GM19099 (cell line): Measurements from ENCODE around the gene TCF25.

Source experiments
- POLR2A ChIP-seq: IDR thresholded peaks from 3 replicates; pipeline ENCODE4 v1.6.1; 2011; ENCODE audit warnings: low read depth; ENCODE audit not compliant: insufficient read length; ENCODE audit errors: extremely low read depth

The TCF25 gene

DNA sequence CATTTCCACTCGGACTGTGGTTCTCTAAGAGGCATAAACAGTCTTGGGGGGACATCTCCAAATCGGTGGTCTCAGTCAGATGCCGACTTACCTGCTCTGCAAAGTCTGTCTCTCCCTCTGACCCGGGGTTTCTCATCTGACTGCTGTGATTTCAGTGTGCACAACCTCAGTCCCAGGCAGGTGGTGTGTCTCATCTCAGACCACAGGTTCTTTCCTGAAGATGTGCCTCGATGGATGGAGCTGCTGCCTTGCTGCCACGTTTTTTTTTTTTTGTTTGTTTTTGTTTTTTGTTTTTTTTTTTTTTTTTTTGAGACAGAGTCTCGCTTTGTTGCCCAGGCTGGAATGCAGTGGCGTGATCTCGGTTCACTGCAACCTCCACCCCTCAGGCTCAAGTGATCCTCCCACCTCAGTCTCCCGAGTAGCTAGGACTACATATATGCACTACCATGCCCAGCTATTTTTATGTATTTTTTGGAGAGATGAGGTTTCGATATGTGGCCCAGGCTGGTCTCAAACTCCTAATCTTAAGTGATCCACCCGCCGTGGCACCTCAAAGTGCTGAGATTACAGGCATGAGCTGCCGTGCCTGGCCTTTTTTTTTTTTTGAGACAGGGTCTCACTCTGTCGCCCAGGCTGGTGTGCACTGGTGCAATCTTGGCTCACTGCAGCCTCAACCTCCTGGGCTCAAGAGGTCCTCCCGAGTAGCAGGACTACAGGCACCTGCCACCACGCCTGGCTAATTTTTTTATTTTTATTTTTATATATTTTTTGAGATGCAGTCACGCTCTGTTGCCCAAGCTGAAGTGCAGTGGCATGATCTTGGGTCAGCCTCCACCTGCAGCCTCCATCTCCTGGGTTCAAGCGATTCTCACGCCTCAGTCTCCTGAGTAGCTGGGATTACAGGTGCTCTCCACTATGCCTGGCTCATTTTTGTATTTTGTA lies 29.7 kb upstream of the TCF25 start:
- no peak for TF ChIP-seq POLR2A

DNA sequence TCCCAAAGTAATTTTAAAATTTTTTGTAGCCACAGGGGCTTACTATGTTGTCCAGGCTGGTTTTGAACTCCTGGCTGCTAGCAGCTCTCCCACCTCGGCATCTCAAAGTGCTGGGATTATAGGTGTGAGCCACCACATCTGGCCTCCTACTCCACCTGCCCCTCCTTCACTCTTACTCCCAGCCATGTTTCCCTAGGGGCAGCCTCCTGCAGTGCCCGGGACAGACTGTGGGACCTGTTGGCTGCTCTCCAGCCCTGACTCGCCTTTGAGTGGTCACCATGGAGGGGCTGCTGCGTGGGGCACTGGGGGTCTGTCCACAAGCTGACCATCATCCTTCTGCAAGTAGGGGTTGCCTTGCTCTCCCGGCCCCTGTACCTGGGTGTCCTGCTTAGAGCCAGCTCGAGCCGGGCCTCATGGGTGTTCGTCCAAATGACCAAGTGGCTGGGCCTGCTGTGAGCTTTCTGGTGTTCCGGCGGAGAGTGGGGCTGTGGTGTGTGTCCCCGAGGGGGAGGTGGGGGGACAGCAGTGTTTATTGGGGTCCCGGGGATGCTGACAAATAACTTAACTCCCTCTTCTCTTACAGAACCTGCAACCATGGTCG lies 28.6 kb upstream of the TCF25 start:
- TF ChIP-seq POLR2A: no peak

DNA sequence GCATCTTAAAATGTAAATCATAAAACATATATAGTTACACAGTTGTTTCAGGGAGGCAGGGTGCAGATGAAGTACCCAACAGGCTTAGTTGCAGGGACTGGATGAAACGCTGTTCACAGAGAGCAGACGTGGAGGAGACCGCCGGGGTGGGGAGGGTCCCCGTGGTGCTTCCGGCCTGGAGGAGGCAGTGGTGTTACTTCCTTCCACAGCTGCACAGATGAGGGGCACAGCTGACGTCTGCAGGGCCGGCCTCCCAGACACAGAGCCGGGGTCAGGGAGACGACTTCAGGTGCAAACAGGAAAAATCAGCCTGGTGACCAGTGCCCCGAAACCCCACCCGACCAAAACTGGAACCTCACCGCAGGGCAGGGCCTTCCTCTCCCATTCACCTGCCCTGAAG lies 28.0 kb upstream of the TCF25 start:
- TF ChIP-seq POLR2A: no peak

DNA sequence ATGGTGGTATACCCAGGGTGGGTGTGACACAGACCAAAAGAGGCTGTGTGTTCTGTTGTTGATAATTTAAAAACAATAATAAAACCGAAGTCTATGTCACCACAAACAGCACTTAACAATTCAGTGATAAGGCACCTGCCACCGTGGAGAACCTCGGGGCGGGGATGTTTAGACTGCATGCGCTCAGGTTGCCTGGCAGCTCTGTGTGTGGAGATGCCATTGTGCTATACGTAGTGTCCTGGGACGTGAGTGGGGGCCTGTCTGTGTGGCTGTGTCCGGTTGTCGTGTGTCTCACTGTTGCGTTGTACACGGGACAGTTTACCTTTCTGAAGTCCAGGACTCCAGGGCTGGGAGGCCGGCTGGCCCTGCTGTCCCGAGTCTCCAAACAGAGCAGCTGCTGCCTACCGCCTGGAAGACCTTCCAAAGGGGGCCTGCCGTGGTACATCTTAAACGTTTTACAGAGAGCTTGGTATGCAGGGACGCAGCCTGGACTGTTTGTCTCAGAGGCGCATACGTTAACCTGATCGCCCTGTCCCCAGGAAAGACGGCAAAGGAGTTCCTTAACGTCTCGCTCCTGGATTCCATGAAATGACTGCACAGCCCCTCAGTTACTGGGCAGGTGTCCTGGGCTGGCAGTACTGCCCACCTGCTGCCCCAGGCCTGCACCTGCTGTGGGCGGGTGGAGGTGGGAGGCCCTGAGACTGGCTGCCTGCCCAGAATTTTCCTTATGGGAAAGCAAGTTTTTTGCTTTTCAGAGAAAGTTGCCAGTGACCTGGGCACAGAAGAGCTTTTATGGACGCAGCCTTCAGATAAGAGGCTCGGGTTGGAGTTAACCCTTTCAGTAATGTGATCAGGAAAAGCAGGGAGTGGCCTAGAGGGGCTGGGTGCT lies 26.1 kb upstream of the TCF25 start:
- no peak for TF ChIP-seq POLR2A

DNA sequence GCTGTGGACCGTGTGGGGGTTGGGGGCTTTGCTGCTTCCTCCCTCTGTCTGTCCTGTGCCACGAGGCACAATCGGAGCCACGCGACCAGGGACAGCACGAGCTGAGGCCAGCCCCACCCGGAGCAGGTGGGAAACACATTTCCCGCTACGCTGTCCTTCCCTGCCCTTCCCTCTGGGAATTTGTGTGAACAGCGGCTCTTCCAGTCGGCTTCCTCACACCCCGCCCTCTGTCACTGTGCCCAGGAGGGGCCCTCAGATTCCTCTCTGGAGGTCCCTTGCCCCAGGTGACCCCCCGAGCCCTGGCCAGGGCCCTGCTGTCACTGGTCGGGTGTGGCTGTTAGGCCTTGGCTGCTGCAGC lies 25.5 kb upstream of the TCF25 start:
- TF ChIP-seq POLR2A: no peak

DNA sequence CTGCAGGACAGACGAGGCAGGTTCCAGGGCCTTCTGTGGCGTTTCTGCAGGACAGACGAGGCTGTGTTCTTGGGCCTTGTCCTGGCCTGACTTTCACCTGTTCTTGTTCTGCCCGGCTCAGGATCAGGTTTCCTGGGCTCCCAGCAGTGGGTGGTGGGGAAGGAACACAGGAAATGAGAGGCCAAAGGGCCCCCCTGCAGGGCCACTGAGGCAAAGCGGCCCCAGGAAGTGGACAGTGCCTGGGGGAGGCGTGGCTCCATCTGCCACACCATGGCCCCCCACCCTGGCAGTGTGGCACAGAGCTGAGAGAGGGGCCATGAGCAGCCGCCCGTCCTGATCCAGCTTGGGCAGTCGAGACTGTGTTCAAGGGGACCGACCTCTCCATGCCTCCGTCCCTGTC lies 24.4 kb upstream of the TCF25 start:
- no peak for TF ChIP-seq POLR2A

DNA sequence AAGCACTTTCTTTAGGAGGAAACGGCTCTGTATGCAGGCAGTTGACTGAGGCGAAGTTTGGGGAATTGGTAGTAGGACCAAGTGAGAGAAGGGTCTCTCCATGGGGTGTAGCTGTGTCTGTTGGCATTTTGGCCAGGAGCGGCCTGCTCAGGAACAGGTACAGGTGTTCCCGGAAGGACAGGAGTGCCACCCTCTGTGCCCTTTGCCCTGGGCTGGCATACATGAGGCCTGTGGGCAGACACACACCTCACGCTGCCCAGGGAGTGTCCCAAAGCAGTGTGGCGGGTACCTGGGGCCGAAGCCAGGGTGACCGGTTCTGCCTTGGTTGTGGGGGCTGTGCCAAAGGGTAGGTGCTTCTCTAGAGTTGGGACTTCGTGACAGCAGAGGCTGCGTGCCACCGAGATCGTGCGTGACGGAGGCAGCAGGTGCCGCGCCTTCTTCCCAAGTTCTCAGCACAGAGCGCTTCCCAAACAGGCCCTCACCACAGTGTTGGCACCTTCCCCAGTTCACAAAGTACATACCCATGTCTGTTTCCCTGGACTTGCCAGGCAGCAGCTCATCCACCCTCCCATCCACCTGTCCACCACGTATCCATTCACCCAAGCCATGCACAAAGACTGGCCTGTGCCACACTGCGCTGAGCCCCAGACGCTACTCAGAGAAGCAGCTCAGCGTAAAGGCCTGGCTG lies 19.9 kb upstream of the TCF25 start:
- no peak for TF ChIP-seq POLR2A

DNA sequence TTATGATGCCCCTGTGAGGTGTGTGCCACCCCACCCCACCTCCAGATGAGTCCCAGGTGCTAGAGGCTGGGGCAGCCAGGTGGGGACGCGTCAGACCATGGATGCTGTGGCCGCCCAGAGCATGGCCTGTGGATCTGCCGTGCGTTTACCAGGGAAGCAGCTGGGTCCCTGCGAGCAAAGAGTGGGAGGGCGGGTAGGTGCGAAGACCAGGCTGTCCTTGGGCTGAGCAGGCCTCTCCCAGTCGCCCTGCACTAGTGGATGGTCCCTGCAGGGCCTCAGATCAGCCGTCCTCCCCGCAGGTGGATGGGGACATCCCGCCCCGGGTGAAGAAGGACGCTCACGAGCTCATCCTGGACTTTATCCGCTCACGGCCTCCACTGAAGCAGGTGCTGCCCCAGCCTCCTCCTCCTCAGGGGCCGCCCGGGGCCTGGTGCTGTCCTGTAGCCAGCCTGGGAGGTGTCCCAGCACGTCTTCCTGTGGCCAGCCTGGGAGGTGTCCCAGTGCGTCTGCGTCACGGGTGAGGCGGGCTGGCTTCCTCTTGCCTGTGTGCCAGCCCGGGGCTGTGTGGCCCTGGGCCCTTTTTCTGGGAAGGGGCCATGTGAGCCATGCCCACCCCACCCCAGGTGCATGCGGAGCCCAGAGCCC lies 18.0 kb upstream of the TCF25 start:
- TF ChIP-seq POLR2A: no peak

DNA sequence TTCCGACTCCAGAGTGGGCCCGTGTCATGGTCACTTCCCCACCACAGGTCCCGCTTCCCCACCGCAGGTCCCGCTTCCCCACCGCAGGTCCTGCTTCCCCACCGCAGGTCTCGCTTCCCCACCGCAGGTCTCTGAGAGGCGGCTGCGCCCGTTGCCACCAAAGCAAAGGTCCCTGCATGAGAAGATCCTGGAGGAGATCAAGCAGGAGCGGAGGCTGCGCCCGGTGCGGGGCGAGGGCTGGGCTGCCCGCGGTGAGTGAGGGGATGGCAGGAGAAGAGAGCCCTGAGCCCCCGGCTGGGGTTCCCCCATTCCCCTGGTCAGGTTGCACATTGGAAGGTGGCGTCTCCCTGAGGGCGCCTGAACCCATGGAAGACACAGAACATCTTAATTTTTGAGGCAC lies 17.4 kb upstream of the TCF25 start:
- TF ChIP-seq POLR2A: no peak

DNA sequence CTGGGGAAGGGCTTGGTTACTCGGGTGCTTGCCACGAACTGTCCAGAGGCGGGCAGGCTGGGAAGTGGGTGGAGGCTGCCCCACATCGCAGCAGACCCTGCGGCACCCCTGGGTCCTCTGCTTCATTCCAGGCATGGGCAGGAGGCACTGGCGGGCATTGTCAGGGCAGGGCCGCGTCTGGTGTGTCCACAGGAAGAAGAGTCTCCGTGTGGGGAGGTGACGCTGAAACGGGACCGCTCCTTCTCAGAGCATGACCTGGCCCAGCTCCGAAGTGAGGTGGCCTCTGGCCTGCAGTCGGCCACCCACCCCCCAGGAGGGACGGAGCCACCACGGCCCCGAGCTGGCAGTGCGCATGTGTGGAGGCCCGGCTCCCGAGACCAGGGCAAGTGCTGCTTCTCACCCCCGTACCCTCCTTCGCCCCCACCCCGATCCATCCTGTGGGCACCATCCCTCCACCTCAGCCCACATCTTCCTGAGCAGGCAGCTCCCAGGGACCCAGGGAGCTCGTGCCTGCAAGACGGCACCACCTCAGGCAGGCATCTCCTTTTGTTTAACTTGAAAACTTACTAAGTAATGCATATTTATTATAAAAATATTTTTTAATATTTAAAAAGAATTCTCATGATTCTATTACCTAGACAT lies 14.3 kb upstream of the TCF25 start:
- TF ChIP-seq POLR2A: no peak

DNA sequence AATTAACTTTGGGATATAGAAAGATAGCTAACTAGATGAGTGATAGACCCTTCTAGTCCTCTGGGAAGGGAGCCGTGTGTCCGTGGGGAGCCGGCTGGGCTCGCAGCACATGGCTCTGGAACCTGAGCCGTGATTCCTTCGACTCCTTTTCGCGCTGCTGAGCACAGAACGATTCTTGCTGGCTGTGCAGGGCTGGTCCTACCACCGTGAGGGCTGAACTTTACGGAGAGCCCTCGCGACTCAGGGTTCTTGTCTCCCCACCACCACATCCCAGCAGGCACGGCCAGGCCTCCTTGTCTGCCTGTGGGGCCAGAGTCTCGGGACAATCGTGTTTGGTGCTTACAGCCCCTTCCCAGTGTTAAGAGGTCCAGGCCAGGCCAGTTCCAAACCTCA lies 13.8 kb upstream of the TCF25 start:
- no peak for TF ChIP-seq POLR2A

DNA sequence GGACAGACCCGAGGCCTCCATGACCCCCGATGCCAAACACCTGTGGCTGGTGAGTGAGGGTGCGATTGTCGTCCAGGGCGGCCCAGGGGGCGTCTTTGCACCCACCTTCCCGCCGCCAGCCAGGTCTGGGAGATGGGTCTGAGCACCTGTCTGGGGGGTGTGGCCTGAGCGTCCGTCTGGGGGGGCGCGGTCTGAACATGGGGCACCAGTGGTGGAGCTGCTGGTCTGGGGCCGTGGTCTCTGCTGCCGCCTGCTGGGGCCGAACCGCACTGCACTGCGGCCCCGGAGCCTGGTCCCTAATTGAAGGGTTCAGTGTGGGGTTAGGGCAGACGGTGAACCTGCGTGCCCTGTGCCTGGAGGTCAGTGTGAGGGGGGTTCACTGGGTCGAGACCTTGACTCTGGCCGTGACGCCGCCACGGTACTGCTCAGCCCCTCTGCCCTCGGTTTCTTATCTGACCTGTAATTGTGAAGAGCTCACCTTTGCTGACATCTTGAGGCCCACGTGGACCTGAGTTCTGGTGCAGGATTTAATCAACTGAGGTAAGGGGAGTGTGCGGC lies 12.6 kb upstream of the TCF25 start:
- no peak for TF ChIP-seq POLR2A

DNA sequence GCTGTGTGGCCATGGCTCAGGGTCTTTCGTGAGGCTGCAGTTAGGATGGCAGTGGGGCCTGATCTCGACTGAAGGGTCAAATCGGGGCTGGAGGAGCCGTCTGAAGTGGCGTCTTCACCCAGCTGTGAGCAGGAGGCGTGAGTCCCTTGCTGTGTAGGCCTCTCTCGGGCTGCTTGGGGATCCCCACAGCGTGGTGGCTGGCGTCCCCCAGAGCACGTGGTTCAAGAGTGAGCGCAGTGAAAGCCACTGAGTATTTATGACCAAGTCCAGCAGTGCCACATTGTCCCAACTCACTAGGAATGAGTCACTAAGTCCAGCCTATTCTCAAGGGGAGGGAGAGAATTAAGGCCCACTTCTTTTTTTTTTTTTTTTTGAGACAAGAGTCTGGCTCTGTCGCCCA lies 11.7 kb upstream of the TCF25 start:
- no peak for TF ChIP-seq POLR2A

DNA sequence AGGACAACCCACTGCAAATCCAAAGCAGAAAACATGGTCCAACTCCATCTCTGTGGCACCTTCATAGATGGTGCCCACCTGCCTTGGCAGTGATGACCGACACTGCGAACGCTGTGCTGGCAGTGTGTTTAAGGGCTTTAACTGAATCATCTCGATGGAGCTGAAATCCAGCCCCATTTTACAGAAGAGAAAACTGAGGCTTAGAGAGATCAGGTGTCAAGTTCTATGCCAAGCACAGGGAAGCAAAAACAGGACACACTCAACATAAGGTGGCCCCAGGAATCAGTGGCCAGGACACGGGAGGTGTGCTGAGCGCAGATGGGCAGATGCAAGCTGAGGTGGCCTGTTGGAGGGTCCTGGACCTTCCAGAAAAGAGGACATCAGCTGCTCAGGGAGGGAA lies 10.7 kb upstream of the TCF25 start:
- TF ChIP-seq POLR2A: no peak

DNA sequence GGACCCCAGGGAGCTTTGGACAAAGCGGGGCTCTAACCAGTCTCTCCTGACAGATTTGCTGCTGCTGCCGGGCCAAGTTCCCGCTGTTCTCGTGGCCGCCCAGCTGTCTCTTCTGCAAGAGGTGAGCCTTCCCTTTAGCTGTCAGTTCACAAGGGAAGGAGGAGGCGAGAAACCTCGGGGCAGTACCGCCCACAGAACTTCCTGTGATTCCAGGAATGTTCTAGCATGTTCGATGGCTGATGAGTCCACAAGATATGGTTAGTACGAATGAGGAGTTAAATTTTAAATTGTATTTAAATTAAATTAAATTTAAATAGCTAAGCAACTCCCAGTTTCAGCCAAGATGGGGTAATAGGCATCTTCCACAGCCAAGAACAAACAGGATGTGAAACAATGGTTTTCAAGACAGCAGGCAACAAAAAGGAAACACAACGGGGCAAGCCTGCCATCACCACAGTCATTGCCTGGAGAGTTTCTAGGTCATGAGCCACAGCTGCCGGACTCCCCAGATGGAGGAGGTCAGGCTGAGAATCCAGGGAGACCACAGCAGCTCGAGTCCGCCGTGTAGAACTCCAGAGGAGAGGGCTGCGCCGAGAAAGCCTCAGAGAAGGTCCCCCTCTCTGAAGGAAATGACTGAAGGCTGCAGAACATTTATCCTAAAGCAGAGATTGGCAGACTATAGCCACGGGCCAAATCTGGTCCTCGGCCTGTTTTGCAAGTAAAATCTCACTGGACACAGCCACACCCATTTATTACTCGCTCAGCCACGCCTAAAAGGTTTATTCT lies 9.5 kb upstream of the TCF25 start:
- TF ChIP-seq POLR2A: peak; percentile 55
